GM18907 (cell line): Measurements from ENCODE around the gene HNF1A.

Source experiments
- ATAC-seq: cut with Tn5 transposase; IDR thresholded peaks from one replicate; pipeline ENCODE4 v1.9.1; 2021; ENCODE audit warnings: mild to moderate bottlenecking, moderate library complexity; ENCODE audit not compliant: unreplicated experiment

HNF1A gene

GRCh38 chr12:120988234-120988633 lies 9.9 kb downstream of the HNF1A start:
- no peak for ATAC-seq

DNA sequence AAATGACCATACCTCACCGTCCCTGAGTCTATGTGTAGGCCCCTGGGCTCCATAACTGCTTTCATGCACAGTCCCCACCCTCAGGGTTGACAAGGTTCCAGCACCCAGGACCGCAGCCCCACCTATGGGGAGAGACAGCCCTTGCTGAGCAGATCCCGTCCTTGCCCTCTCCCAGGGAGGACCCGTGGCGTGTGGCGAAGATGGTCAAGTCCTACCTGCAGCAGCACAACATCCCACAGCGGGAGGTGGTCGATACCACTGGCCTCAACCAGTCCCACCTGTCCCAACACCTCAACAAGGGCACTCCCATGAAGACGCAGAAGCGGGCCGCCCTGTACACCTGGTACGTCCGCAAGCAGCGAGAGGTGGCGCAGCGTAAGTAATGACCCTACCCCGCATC lies 10.3 kb downstream of the HNF1A start:
- ATAC-seq, result no peak

- ATAC-seq, result no peak
Observed at GRCh38 chr12:120989687-120990086, 11.3 kb downstream of the HNF1A start.

GRCh38 chr12:120990487-120991055 lies 12.2 kb downstream of the HNF1A start:
- ATAC-seq, result no peak

- no peak for ATAC-seq
Observed at GRCh38 chr12:120991965-120992364, 13.6 kb downstream of the HNF1A start.

- no peak for ATAC-seq
Observed at GRCh38 chr12:120992989-120993388, 14.6 kb downstream of the HNF1A start.

GRCh38 chr12:120993496-120993895 lies 15.2 kb downstream of the HNF1A start:
- no peak for ATAC-seq

GRCh38 chr12:120994059-120994458 lies 15.7 kb downstream of the HNF1A start:
- no peak for ATAC-seq

- no peak for ATAC-seq
Observed at GRCh38 chr12:120994589-120995337, 16.4 kb downstream of the HNF1A start.

- no peak for ATAC-seq
Observed at GRCh38 chr12:120996133-120996746, 17.9 kb downstream of the HNF1A start.

- ATAC-seq, result no peak
Observed at GRCh38 chr12:120997448-120997847, 19.1 kb downstream of the HNF1A start.

DNA sequence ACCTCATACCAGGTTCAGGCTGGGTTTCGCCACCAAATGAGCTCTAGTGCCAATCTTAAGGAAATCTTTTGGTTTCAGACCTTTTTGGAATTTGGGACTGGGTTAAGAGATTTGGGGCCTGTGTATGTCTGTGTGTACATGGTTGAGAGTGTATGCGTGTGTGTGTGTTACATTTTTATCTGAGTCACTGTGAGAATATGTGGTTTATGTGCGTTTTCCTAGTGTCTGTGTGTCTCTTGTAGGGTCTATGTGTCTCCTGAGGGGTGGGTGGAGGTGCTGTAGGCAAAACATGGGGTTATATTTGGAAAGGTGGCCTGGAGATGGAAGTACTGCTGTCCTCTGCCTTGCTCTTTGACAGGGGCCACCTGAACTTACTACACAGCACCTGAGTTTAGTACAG lies 20.1 kb downstream of the HNF1A start:
- ATAC-seq, result no peak

DNA sequence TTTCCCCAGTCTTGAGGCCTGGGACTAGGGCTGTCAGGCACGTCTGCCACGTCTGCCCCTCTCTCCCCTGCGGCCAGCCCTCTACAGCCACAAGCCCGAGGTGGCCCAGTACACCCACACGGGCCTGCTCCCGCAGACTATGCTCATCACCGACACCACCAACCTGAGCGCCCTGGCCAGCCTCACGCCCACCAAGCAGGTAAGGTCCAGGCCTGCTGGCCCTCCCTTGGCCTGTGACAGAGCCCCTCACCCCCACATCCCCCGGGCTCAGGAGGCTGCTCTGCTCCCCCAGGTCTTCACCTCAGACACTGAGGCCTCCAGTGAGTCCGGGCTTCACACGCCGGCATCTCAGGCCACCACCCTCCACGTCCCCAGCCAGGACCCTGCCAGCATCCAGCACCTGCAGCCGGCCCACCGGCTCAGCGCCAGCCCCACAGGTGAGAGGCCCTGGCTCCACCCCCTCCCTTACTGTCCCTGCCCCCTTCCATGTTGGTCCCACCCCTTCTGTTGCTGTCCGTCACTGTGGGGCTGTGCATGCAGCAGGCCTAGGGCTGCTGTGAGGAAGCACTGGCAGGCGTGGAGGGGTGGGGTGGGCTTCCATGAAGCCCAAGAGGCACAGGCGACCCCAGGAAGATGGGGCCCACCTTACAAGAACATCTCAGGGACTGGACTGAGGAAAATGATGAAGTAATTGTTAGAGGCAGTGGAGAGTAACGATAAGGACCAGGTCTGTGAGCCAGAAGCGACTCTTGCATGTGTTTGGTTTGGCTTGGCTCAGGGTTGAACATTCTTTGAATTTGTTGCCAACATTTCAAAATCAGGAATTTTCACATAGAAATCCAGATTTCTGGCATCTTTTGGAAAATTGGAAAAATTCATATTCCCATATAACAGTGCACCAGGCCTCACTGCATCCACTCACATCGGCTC lies 21.1 kb downstream of the HNF1A start:
- no peak for ATAC-seq

GRCh38 chr12:121000530-121000929 lies 22.2 kb downstream of the HNF1A start:
- no peak for ATAC-seq

DNA sequence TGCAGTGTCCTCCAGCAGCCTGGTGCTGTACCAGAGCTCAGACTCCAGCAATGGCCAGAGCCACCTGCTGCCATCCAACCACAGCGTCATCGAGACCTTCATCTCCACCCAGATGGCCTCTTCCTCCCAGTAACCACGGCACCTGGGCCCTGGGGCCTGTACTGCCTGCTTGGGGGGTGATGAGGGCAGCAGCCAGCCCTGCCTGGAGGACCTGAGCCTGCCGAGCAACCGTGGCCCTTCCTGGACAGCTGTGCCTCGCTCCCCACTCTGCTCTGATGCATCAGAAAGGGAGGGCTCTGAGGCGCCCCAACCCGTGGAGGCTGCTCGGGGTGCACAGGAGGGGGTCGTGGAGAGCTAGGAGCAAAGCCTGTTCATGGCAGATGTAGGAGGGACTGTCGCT lies 22.7 kb downstream of the HNF1A start:
- no peak for ATAC-seq

- ATAC-seq, result no peak
Observed at GRCh38 chr12:121001841-121002483, 23.6 kb downstream of the HNF1A start.

DNA sequence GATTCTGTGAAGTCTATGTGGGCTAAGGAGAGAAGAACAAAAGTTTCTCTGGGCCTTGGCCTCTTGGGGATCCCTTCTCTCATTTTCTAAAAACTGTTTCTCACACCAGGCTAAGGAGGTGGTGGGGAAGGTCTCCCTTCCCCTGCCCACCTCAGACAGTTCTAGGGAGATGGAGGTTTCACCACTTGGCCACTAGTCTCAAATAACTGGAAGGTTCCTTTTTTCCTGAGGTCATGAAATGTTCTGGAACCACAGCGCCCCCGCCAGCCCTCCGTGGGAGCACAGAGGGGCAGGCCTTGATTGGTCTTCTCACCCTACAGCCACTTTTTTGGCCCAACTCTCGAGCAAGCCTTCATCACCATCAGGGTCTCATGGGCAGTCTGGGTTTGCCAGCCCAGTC lies 25.3 kb downstream of the HNF1A start:
- ATAC-seq, result no peak

GRCh38 chr12:121004253-121004815 lies 26.0 kb downstream of the HNF1A start:
- ATAC-seq, result no peak

- no peak for ATAC-seq
Observed at GRCh38 chr12:121005346-121005815, 27.0 kb downstream of the HNF1A start.

DNA sequence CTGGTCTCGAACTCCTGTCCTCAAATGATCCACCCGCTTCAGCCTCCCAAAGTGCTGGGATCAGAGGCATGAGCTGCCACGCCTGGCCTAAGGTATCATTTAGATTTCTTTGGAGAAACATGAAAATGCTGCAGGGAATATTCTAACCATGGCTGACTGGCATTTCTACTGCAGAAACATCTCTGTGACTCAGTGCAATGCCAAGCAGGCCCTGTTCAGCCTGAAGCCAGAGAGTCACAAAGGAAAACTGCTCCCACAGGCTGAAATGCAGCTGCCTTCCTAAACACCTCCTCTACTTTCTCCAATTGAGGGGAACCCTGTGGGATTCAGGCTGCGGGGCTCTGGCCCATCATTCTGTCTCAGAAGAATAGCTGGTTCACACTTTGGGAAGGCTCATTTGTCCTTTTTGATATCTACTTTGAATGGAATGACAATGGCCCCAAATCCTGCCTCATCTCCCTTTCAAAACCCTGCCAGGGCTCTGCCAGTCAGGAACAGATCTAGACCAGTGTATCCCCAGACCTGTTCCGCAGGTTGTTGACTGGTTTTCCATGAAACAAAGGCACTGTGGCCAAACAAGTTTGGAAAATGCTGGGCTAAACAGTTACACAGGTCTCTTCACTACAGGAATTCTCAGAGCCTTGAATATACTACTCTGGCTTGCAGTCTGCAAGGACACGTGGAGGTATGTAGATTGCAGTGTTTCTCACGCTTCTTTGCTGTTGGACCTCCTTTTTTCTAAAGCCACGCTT lies 30.2 kb downstream of the HNF1A start:
- ATAC-seq, result no peak
